HG03571 (cell line): ENCODE data around the gene ETS1.

Experiments used
- ATAC-seq: cut with Tn5 transposase; IDR thresholded peaks from one replicate; pipeline ENCODE4 v1.9.1; 2021; ENCODE audit not compliant: unreplicated experiment

ETS1 gene

DNA sequence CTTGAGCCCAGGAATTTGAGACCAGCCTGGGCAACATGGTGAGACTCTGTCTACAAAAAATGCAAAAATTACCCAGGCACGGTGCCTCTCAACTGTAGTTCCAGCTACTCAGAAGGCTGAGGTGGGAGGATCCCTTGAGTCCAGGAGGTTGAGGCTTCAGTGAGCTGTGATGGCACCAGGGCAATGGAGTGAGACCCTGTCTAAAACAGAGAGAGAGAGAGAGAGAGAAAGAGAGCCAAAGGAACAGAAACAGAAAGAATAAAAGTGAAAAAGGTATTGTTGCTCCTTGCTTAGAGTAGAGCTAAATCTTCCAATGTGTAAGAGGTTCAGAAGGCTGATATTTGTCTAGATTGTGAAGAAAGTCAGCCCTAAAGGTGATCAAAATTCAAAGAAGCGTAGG is 8.9 kb upstream of the ETS1 start:
- ATAC-seq: no peak

DNA sequence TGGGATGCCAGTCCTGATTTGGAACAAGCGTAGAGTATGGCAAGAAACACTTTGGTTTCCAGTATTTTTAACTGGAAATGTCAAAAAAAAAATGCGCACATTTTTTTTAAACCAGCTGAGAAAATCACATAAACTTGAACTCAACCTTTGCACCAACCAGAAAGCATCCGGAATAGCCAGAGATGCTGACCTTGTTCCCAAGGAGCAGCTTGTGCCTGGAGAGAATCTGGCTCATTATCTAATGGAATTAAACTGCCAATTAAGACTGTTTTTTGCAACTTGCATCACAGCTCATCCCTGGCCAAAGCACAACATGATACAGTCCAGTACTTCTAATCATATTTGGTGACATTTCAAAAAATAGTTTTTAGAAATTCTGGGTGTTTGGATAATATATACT is 8.4 kb upstream of the ETS1 start:
- ATAC-seq: no peak

DNA sequence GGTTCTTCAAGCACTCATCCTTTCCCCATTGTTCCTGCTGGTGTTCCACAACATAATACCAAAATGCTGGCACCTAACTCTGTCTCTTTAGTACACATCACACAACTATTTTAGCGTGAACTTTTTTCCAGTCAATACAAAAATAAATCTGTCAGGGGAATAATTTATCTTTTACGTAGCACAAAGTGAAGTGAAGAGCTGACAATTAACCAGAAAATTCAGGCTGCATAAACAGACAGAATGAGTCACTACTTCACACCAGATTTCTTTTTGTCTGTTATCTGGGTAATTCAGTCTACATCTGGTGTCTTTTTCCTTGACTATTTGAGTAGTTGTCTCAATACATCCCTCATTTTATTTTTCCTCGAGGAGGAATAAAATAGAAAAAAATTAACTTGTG is 7.9 kb upstream of the ETS1 start:
- ATAC-seq: no peak

DNA sequence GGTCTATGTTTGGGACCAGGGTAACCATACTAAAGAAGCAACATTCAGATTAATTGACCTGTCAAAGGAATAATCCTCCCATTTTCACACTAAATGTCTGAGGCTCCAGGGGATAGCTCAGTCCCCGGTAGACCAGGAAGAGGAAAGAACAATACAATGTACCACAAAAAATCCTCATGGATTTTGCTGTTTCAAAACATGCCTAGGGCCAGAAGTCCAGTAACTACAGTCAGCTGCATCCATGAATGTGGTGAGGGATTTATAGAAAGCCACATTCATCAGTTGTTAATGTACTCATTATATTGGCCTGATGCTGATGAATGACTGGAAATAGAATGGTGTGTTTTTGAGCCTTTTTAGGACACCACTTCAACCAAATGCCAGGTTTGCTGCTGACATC is 6.9 kb upstream of the ETS1 start:
- ATAC-seq: no peak

DNA sequence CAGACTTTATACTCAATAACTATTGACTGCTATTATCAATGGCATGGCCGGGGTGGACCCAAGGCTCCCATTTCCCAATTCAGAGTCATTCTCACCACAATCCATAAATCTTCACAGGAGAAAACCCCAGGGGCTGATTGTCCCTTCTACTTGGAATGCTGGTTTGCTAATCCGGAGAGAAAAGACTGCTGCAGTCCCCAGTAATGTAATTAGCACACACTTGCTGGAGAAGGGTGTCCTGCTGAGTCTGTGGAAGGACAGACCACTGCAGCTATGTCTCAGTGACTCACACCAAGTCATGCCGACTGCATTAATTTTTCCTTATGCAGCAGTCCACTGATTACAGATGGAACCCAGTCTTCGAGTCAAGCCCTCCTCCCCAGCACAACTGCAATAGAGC is 5.9 kb upstream of the ETS1 start:
- ATAC-seq: no peak

DNA sequence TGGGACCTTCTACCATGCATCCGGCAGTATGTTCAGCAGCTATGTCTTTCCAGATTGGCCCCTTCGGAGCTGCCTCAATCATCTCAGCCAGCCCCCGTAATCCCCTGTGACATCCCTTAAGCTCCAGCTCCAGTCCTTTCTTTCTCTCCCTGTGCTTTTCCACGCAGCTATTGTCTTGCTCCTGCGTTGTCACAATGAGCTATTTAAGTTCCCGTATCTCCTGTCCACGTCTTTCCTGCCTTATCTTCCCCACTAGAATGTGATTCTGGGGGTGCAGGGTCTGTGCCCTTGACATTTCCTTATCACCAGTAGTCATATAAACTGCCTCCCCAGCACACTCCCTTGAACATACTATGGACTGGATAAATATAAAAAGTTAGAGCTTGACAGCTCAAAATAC is 5.1 kb upstream of the ETS1 start:
- no peak for ATAC-seq

DNA sequence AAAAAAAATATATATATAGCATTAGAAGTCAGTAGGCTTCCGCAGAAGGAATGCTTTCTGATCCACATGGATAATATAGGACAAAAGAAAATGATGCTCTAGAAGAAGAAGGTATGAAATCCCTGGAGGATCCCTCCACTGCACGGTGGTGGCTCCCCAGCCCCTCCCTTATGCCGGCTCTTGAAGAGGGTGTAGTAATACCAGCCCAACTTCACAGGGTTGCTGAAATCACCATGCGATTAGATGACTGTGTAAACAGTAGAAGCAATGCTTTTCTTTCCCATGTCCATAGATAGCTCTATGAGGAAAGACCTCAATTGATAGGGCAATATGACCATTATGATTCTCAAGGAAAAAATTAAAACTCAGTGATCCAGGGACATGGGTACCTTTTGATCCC is 3.2 kb upstream of the ETS1 start:
- ATAC-seq: no peak

DNA sequence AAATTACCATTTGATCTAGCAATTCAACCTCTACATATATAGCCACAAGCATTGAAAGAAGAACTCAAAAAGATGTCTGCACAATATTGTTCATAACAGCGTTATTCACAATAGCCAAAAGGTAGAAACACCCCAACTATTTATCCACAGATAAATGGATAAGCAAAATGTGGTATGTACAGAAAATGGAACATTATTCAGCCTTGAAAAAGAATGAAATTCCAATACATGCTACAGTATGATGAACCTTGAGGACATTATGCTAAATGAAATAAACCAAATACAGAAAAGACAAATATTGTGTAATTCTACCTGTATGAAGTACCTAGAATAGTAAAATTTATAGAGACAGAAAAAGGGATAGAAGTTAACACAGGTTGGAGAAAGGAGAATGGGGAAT is 2.6 kb upstream of the ETS1 start:
- no peak for ATAC-seq

DNA sequence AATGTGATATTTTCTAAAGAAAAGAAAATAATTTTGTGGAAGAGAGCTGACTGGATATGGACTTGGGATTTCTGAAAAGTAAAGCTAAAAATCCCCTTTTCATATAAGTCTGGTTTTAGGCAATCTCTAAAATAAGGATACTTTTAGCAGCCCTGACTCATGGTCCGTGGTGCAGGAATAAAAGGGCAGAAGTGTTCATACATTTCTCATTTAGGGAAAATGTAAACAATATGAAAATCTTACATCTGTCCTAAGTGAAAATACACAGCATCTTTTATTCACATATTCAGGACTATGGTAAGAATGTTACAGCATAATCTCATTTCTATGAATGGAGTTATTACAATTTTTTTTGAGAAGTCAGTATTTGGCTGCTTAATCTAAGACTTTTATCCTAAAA is 735 bp upstream of the ETS1 start:
- ATAC-seq: no peak

DNA sequence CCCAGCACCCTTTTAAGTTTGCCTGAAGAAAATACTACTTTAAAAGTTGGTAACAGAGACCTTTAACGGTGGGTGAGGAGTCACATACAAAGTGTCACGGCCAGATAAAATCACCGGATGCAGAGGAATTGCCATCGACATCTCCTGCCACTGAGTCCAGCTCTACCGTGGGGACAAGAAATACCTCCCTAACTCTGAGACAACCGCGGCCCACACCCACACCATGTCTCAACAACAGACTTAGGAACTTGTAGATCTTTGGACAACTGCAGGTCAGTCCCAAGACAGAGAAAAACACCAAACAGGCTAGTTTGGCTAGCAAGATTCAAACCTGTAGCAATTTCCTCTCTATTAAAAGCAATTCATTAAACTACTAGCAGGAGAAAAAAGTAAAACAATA is 669 bp downstream of the ETS1 start:
- ATAC-seq: no peak

DNA sequence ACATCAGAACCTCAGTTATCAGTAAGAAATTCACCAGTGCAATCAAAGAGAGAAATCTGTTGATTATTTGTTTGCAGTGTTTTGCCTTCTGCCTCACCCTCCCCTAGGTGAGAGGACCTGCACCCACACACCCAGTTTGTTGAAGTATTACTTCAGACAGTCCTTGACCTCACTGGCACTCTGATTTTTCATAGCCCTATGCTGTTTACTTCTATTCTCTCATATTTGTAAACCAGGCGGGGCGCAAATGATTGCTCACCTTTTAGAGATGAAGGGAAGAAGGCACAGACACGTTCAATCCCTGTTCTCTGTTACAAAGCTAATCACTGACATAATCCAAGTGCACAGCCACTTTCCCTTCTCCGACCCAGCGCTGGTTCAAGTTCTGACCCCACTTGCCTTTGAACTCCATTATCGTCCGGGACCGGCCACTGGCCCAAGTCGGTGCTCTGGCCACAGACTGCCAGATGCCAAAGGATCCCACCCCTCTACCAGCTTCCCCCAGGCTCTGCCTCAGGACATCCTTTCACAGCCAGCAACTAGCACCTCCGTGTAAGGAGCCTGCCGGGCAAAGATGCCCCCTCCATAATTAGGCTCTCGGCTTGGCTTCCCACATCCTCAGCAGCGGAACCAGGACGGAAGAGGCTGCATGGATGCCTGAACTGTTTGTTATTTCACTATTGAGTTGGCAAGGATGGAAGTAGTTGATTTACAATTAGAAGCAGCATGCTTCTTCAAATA is 1.7 kb downstream of the ETS1 start:
- no peak for ATAC-seq

DNA sequence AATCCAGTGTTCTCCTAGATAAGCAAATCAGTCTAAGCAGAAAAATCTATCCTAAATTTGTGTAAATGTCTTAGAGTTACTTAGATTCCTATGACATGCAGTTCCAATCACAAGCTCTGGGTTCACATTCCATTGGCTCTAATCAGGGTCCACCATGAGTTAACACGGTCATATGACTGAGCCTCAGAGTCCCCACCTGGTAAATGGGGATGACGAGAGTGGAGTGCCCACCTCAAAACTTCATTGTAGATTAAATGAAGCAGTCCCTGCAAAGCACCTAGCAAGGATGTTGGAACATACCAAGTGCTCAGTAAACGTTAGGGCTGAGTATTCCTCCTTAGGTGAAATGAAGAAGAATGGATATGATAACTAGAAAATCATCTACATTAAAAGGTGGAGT is 3.1 kb downstream of the ETS1 start:
- ATAC-seq: no peak

DNA sequence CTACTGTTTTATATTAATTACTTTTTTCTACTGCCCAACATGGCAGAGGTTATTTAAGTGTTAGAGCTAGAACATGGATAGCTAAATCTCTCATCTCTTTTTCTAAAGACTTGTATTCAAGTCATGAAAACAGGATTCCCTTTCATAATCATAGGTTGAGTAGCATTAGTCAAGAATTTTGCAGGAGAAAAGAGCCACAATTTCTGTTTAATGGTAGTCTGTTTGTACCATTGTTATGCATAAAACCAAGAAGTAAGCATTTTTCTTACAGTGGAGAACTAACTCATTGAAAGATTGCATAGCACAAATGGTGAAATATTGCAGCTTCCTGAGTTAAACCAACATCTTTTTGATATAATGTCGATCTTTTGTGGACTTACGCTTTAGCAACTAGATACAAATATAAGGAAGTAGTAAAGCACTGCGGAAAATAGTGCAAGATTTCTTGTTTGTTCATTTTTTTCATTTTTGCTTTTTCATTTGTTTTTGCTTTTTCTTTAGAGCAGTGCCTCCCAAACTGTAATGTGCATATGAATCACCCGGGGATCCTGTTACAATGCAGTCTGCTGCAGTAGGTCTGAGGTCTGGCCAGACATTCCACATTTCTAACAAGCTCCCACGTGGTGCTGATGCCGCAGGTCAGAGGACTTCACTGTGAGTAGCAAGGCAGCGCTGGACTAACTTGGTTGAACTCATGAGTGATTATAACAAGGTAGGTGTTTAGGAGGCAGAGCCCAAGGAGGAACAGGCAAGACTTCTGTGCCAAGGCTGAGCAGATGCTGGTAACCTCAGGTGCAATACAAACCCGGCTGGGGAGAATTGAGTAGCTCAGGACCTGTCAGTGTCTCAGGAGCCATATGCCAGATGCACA is 4.6 kb downstream of the ETS1 start:
- no peak for ATAC-seq

DNA sequence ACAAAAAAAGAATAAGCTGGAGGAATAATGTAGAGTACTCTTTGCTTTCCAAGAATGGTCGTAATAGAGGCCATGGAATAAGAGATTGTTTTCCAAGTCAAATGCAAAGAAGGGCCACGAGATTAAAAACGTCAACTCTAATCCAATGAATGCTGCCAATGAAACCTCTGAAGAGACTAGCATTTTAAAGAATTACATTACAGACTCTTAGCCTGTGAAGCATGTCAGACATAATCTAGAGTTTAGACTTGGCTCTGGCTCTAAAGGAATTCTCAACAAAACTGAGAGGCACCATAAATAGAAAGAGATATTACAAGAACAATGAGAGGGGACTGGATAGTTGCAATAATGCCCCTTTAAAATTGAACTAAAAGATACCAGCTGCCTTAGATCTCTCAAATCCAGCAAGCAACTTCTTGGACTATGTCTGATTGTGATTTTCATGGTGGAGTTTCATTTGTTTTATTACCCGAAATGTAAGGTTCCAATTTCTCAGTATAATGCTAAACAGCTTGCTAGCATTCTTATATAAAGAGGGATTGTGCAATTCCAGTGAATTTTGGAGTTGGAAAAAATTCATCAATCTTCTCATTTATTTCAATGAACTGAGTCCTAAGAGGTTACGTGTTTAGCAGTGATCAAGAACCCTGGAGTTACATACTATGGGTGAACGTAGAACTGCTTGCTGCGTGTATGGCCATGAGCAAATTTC is 5.6 kb downstream of the ETS1 start:
- no peak for ATAC-seq

DNA sequence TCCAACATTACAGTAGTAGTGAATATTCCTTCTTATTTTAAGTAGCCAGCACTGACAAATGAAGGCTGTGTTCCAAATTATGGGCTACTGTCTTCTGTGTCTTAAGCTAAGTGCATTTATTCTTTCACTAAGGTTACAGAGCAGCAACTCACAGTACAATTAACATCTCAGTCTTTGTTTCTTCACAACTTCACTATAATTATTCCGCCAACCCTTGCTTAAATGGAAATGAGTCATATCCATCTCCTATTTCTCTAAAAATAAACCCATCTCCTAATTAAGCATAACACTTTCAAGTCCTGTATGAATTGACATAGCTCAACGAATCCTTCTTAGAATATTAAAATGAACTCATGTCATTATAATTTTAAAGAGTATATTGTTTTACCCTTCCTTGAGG is 6.7 kb downstream of the ETS1 start:
- ATAC-seq: no peak

DNA sequence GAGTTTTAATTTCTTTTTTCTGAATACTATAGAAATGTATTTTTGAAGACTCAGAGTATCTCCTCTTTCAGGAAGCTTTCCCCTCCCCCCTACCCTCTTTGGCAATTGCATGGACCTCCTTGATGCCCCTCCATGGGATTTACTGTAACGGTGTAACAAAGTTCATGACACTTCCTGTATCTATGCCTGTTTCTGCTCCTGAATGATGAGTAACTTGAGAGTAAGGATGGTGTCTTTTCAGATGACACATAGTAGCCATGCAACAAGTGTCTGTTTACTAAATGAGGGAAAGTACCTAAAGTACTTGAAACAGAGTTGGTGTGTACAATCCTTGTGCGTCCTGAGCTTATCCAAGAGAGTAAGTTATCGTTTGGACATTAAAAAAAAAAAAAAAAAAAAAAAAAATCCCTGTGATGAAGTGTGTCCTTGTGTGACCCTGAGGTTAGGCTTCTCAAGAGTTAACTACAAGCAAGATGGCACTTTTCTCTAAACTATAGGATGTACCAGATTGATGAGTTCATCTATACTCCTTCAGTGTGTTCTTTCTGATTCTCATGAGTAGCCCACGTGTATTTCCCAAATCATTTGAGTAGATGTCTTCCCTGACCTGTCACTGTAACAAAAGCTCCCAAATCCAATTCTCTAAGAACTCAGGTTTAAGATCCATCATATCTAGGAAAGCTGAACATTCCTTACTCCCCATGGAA is 7.4 kb downstream of the ETS1 start:
- ATAC-seq: peak; percentile 66

DNA sequence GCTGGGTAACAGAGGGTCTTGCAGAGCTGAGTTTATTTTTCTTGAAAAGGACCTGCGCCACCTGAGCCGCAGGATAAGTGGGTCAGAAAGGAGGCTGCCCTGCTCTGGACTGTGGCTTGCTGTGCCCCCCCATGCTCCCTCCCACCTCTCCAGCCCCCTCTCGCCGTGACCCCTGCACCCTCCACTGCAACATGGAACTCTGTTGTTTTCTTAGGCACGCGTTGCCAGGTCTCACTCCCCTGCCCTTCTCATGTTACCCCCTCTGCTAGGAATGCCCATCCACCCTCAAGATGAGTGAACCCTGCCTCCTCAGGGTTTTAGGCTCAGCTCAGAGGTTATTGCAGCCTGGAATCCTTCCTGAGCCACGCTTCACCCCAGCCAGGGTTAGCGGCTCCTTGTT is 10.8 kb downstream of the ETS1 start:
- ATAC-seq: no peak

DNA sequence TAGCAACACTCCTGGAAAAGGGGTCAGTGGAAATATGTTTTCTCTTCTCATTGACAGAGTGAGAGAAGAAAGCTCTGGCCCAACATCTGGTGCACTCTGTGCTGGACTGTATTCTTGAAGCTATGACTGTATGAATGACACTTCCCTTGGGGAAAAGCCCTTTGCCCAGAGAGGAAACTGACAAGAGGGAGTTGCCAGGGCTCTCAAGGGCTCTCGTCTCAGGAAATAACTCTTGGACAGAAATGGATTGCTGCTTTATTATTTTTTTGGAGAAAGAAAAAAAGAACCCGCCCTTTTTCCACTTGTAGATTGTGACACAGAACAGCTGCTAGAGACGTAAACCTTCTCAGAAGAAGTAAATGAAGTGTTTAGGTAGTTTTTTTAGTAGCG is 11.4 kb downstream of the ETS1 start:
- no peak for ATAC-seq

DNA sequence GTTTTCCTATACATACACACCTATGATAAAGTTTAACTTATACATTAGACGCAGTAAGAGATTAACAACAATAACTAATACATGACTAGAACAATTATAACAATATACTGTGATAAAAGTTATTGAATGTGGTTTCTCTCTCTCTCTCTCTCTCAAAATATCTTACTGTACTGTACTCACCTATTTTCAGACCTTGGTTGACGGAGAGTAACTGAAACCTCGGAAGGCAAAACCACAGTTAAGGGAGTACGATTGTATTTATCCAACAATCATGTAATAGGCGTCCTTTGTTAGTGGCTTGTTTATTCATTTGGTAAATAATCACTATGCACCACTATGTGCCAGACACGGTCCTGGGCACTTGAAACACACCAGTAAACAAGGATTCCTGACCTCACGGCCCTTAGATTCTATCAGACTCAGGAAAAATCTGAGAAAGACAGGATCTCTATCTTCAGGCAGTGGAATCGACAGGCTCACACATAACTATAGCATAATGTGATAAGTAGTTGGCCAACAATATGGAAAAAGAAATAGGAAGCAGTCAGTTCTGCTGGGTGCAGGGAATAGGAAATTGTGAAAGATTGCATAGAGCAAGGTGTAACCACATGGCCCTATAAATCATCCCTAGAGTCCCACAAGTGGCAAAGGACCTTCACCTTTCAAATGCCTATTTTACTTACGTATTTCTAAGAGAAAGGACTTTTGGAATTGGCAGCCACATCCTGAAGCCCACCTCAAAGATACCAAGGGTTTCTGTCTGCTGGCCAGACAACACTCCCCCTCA is 12.0 kb downstream of the ETS1 start:
- no peak for ATAC-seq

DNA sequence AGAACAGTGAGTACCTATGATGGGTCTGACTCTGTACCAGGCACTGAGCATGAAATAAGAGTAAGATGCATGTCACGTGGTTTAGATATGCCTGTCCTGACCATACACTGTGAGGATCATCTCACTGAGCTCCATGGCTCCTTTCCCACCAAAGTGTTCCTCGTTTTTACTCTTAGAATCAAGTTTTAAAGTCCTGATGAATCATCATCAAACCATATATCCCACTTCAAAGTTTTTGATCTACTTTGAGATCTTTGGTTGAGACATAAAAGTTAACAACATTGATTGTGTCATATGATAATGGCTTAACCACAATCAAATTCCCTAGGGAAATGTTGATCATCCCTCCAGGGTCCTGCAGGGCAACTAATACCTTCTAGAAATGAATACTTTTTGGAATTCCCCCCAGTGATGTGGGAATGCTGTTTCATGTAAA is 12.8 kb downstream of the ETS1 start:
- no peak for ATAC-seq

DNA sequence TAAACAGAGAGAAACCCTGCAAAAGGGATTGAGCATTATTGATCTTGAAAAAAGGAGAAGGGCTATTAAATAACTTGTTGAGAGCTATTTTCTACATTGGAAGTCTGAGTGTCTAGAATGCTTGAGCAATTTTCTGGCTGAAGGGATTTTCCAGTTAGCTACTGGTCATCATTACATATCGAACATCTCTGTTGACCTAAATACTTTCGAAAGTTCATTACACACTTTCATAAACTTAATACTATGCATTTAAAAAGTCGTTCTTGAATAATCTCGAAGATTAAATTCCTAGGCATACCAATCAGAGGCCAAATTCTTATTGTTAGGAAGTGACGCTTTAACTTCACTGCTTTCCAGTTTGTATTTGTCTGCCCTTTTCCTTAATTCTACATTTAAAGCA is 13.7 kb downstream of the ETS1 start:
- no peak for ATAC-seq
